Stimulated activated CD8-positive, alpha-beta memory T cell treated with anti-CD3 and anti-CD28 coated beads, Interleukin-4, amount 100 ng/mL, for 48 hours (primary cell): Measurements from ENCODE around the gene SLC38A9.

Experiments
- DNase-seq: peaks from one replicate; pipeline ENCODE4 v3.0.0-alpha.2; 2020

SLC38A9 gene

GRCh38 chr5:55577353-55578060 lies 134.6 kb downstream of the SLC38A9 start:
- no peak for DNase-seq

GRCh38 chr5:55576661-55577060 lies 135.5 kb downstream of the SLC38A9 start:
- DNase-seq: no peak
